Activated T-helper 1 cell treated with Interleukin-2 at 50 U/mL for 16 hours (primary cell): ENCODE results near the gene SIRPB2.

Experiments used
- DNase-seq: peaks from one replicate; pipeline ENCODE4 v3.0.0-alpha.2; 2020; ENCODE audit warnings: low read depth

Gene SIRPB2

DNA sequence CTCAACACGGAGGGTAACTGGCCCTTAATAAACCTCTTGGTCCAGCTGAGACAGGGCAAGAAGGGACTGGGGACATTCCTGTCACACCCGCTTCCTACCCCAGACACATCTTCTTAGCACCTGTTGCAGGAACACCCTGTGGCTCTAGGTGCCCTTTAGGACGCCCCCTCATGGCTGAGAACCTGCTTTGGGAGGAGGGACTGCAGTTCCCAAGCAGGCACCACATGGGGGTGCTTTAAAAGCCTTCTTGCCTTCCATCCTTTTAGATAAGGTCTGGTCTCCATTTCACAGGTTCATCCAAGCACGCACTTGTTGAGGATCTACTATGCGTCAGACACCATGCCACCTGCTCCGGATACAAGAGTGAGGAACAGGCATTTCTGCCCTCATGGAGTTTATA, 51.2 kb downstream of the SIRPB2 start:
- DNase-seq, result no peak

DNA sequence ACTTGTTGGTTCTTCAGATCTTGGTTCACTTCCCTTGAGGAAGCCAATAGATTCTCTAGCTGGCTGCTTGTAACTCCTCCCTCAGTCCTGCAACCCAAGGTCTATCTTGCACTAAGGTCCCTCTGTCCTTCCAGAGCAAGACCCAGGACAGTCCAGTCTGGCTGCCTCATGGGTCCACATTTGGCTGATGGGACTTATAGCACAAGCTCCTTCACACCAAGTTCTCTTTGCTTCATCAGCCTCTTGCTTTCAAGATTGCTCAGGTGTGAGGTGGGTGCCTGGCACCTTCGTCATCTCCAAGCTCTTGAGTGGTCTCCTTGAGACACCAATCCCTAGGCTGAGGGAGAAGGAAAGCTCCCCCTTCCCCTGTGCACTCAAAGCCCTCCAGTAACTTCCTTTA, 52.9 kb downstream of the SIRPB2 start:
- DNase-seq, result no peak

- peak; percentile 63 for DNase-seq
Measured at GRCh38 chr20:1437235-1437904, 53.9 kb downstream of the SIRPB2 start.

GRCh38 chr20:1436263-1436662, 55.0 kb downstream of the SIRPB2 start:
- no peak for DNase-seq

- DNase-seq, result no peak
Measured at GRCh38 chr20:1435337-1435699, 55.9 kb downstream of the SIRPB2 start.

DNA sequence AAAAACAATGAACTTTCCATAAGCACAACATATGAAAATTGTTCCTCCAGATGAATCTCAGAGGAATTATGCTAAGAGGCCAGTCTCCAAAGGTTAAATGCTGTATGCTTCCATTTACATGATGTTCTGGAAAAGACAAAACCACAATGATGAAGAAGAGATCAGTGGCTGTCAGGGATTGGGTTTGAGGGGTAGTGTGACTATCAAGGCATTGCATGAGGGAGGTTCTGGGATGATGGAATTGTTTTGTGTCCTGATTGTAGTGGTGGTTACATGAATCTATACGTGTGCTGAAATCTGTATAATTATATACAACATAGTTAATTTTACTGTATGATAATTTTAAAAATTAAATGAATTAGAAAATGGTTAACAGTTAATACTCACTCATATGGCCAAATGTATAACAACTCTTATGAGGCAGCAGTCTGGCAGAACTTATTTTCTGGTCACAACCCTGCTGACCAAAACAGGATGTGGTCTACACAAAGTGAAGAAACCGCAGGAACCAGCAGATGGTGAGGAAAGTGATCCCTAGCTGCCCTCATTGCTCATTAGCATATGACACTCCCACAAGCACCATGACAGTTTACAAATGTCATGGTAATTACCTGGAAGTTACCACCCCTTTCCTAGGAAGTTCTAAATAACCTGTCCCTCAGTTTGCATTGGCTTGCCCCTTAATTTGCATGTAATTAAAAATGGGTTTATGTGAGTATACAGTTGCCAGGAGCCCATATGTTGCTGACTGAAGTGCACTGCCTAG, 56.5 kb downstream of the SIRPB2 start:
- DNase-seq, result peak; percentile 20

GRCh38 chr20:1431158-1431557, 60.1 kb downstream of the SIRPB2 start:
- no peak for DNase-seq

DNA sequence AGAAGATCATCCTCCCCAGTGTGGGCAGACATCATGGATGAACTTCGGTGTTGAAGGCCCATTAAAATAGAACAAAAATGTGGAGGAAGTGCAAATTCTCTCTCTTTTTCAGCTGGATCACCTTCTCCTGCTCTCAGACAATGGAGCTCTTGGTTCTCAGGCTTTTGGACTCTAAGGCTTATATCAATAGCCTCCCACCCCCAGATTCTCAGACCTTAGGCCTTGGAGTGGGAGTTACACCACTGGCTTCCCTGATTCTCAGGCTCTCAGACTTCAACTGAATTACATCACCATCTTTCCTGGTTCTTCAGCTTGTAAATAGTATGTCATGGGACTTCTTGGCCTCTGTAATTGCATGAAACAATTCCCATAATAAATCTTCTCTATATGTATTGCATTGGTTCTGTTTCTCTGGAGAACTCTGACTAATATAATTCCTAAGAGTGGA, 61.2 kb downstream of the SIRPB2 start:
- DNase-seq, result no peak

DNA sequence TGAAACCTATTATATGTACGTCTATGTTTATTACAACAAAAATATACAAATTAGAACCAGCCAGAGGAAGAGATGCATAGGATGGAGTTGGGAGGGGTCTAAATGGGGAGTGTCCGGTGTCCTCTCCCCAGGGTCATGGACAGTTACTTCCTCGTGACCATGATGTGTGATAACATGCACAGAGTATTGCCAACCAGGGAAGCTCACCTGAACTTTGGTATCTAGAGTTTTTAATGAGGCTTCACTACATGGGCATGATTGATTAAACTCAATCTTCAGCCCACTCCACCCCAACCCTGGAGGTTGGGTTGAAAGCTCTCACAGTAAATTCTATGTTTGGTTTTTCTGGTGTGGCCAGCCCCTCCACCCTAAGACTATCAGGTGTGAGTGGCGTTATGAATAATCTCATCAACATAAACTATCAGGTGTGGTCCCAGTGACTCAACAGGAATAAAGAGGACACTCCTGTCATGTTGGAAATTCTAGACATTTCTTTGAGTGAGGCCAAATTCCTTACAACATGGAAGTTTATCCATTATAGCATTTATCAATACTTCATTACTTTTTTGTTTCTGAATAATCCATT, 62.0 kb downstream of the SIRPB2 start:
- no peak for DNase-seq

DNA sequence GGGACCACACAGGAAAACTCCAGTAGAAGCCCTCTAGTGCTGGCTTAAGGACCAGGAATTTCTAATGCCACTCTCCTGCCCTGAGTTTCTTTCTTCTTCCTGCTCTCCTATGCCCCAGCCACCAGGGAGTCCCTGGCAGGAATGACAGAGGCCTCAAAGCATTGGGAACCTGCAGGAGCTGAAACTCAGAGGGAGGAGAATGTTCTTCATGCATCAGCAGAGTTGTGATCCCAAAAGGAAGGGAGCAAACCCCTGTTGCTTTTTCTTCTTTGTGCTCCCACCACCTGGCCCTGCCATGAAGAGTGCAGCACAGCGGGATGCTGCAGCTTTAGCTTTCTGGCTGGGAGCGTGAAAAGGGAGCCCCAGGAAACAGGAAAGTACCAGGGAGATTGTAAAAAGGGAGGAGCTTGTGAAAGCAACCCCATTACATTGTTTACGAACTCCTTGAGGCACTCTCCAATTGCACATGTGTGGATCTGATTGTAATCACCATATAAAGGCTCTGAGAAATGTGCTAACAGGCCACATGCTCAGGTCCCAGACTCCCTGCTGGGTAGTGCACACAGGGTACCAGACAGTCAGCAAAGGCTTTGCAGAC, 63.7 kb downstream of the SIRPB2 start:
- no peak for DNase-seq

GRCh38 chr20:1426231-1426849, 64.9 kb downstream of the SIRPB2 start:
- DNase-seq, result no peak
